H1 (cell line): ENCODE results near the gene TRIM67. TPM values are rescaled to one million over a fixed set of nuclear protein-coding genes. Genes with fewer than 3 reads are reported as not detected.

Experiments
- CTCF ChIA-PET: fragments of 300-600 bp; sonication (Branson Sonifier 250); formaldehyde crosslinking; loops from one replicate; lab custom pipeline; 2021; ENCODE audit not compliant: partially characterized antibody; lab: Charles Lee
- POLR2A ChIA-PET: fragments of 300-600 bp; sonication (Branson Sonifier 250); formaldehyde crosslinking; loops from one replicate; lab custom pipeline; 2021; ENCODE audit warnings: inconsistent platforms; ENCODE audit not compliant: partially characterized antibody; lab: Charles Lee
- DNase-seq, 2 experiments: peaks; one replicate each; pipeline versions ENCODE4 v3.0.0 to v3.0.0-alpha.2; 2010 to 2022; ENCODE audit warnings: low spot score in 2 of 2, low read depth in 1 of 2, mixed read lengths in 1 of 2
- FAIRE-seq: peaks from 2 replicates; lab custom pipeline; 2011; peaks lifted over from hg19 to GRCh38; lab: Jason Lieb, UNC
- H2AFZ ChIP-seq: 2 replicates; pipeline ENCODE4 v1.8.1; 2012; ENCODE audit warnings: low read length, inconsistent platforms
- H2AK5ac ChIP-seq: 2 replicates; pipeline ENCODE4 v1.6.1; 2013; ENCODE audit warnings: low read depth, low read length
- H2BK120ac ChIP-seq: replicated peaks from 2 replicates; pipeline ENCODE3; 2013; ENCODE audit warnings: low read depth, low read length, inconsistent platforms
- H2BK12ac ChIP-seq: 2 replicates; pipeline ENCODE4 v1.6.1; 2013; ENCODE audit warnings: low read depth, low read length
- H2BK15ac ChIP-seq: 2 replicates; pipeline ENCODE4 v1.6.1; 2013; ENCODE audit warnings: low read length
- H2BK20ac ChIP-seq: 2 replicates; pipeline ENCODE4 v1.6.1; 2013; ENCODE audit warnings: low read length
- H2BK5ac ChIP-seq: 2 replicates; pipeline ENCODE4 v1.6.1; 2013; ENCODE audit warnings: low read depth, low read length
- H3K14ac ChIP-seq: 2 replicates; pipeline ENCODE4 v1.6.1; 2013; ENCODE audit warnings: inconsistent platforms; ENCODE audit not compliant: insufficient read length
- H3K18ac ChIP-seq: 2 replicates; pipeline ENCODE4 v1.6.1; 2013; ENCODE audit warnings: low read length; ENCODE audit errors: extremely low read depth
- H3K23ac ChIP-seq: 2 replicates; pipeline ENCODE4 v1.6.1; 2013; ENCODE audit warnings: inconsistent platforms; ENCODE audit not compliant: insufficient read length
- H3K23me2 ChIP-seq: 2 replicates; pipeline ENCODE4 v1.6.1; 2013; ENCODE audit warnings: low read depth, low read length
- H3K27ac ChIP-seq: 2 replicates; pipeline ENCODE4 v1.6.1; 2011; ENCODE audit warnings: low read depth, low read length, inconsistent platforms
- H3K27me3 ChIP-seq, 4 experiments: replicated peaks in 1 of 4; 1 replicate in 1 of 4; 2 replicates in 3 of 4; pipeline versions ENCODE4 v1.6.1 to v1.8.1; 2011 to 2013; ENCODE audit warnings: low read length in 3 of 4, mild to moderate bottlenecking in 3 of 4, inconsistent platforms in 2 of 4, mixed read lengths in 2 of 4, moderate library complexity in 1 of 4; ENCODE audit not compliant: control insufficient read depth in 3 of 4, insufficient read depth in 3 of 4; ENCODE audit errors: extremely low read depth in 1 of 4
- H3K36me3 ChIP-seq, 4 experiments: 2 replicates each; pipeline versions ENCODE4 v1.6.1 to v1.8.1; 2011 to 2013; ENCODE audit warnings: mild to moderate bottlenecking in 4 of 4, low read length in 3 of 4, moderate library complexity in 2 of 4, control low read depth in 1 of 4, inconsistent platforms in 1 of 4; ENCODE audit not compliant: insufficient read depth in 4 of 4, control insufficient read depth in 2 of 4
- H3K4ac ChIP-seq: replicated peaks from 2 replicates; pipeline ENCODE3; 2013; ENCODE audit warnings: low read length, low read depth, mixed read lengths, inconsistent platforms; ENCODE audit not compliant: insufficient read length
- H3K4me1 ChIP-seq, 4 experiments: replicated peaks in 1 of 4; 1 replicate in 1 of 4; 2 replicates in 3 of 4; pipeline versions ENCODE4 v1.6.1 to v1.8.1; 2011 to 2013; ENCODE audit warnings: low read length in 3 of 4, inconsistent platforms in 2 of 4, mixed read lengths in 1 of 4; ENCODE audit not compliant: insufficient read depth in 4 of 4, control insufficient read depth in 3 of 4
- H3K4me2 ChIP-seq, 2 experiments: 2 replicates each; pipeline versions ENCODE4 v1.6.1 to v1.8.1; 2011 to 2013; ENCODE audit warnings: low read depth in 2 of 2, low read length in 2 of 2, control low read depth in 1 of 2, inconsistent platforms in 1 of 2, mild to moderate bottlenecking in 1 of 2; ENCODE audit not compliant: insufficient read depth in 1 of 2
- H3K4me3 ChIP-seq, 4 experiments: fragments of 200-600, 300-600 bp in 1 of 4; sonication (generic), shearing (Covaris generic), sonication (Bioruptor Twin) in 1 of 4; 2 replicates each; pipeline versions ENCODE4 v1.5.1 to v1.8.1; 2011 to 2016; ENCODE audit warnings: low read length in 4 of 4, low read depth in 3 of 4, control low read depth in 2 of 4, inconsistent platforms in 2 of 4, mild to moderate bottlenecking in 2 of 4, mixed read lengths in 1 of 4, moderate library complexity in 1 of 4; ENCODE audit not compliant: insufficient read depth in 2 of 4; ENCODE audit errors: extremely low read depth in 1 of 4
- H3K56ac ChIP-seq: replicated peaks from 2 replicates; pipeline ENCODE3; 2013; ENCODE audit warnings: low read depth, mild to moderate bottlenecking, mixed read lengths, low read length, inconsistent platforms; ENCODE audit not compliant: insufficient read length
- H3K79me1 ChIP-seq: 2 replicates; pipeline ENCODE4 v1.6.1; 2013; ENCODE audit warnings: low read depth, low read length, control low read depth
- H3K79me2 ChIP-seq, 2 experiments: 2 replicates each; pipeline versions ENCODE4 v1.6.1 to v1.8.1; 2012 to 2013; ENCODE audit warnings: low read length in 2 of 2, mild to moderate bottlenecking in 2 of 2, inconsistent platforms in 1 of 2; ENCODE audit not compliant: insufficient read depth in 2 of 2, control insufficient read depth in 1 of 2
- H3K9ac ChIP-seq, 4 experiments: replicated peaks in 1 of 4; 1 replicate in 1 of 4; 2 replicates in 3 of 4; pipeline versions ENCODE4 v1.6.1 to v1.8.1; 2011 to 2013; ENCODE audit warnings: low read depth in 3 of 4, low read length in 3 of 4, control low read depth in 2 of 4, mild to moderate bottlenecking in 2 of 4, moderate library complexity in 2 of 4, inconsistent platforms in 1 of 4; ENCODE audit errors: extremely low read depth in 1 of 4
- H3K9me3 ChIP-seq, 2 experiments: 2 replicates each; pipeline versions ENCODE4 v1.6.1 to v1.8.1; 2012 to 2013; ENCODE audit warnings: mild to moderate bottlenecking in 2 of 2, moderate library complexity in 2 of 2, control low read depth in 1 of 2, inconsistent platforms in 1 of 2, low read depth in 1 of 2, low read length in 1 of 2, mixed read lengths in 1 of 2; ENCODE audit not compliant: insufficient read depth in 2 of 2
- H4K20me1 ChIP-seq, 2 experiments: replicated peaks in 1 of 2; 2 replicates each; pipeline versions ENCODE3 to v1.8.1; 2011 to 2013; ENCODE audit warnings: inconsistent platforms in 2 of 2, low read length in 2 of 2, mild to moderate bottlenecking in 1 of 2; ENCODE audit not compliant: insufficient read depth in 2 of 2, control insufficient read depth in 1 of 2
- H4K5ac ChIP-seq: 2 replicates; pipeline ENCODE4 v1.6.1; 2013; ENCODE audit warnings: low read length, low read depth, mixed read lengths, inconsistent platforms; ENCODE audit not compliant: insufficient read length
- H4K8ac ChIP-seq: 2 replicates; pipeline ENCODE4 v1.8.0; 2013; ENCODE audit warnings: mild to moderate bottlenecking, moderate library complexity, low read length, inconsistent platforms; ENCODE audit not compliant: insufficient read depth; ENCODE audit errors: extremely low read depth
- H4K91ac ChIP-seq: replicated peaks from 2 replicates; pipeline ENCODE3; 2013; ENCODE audit warnings: low read length, mixed read lengths, inconsistent platforms; ENCODE audit not compliant: insufficient read length
- BCL11A ChIP-seq, 2 experiments: IDR thresholded peaks; one replicate each; pipeline ENCODE4 v1.6.1; 2011; ENCODE audit warnings: low read depth in 2 of 2, low read length in 2 of 2, mild to moderate bottlenecking in 2 of 2
- CHD1 ChIP-seq: IDR thresholded peaks from 2 replicates; pipeline ENCODE4 v1.6.1; 2012; ENCODE audit warnings: low read depth, low read length, improper control_type of control experiment
- CTBP2 ChIP-seq: IDR thresholded peaks from 2 replicates; pipeline ENCODE4 v1.7.0; 2011; ENCODE audit warnings: borderline replicate concordance, mild to moderate bottlenecking, moderate library complexity, mixed read lengths, low read length; ENCODE audit not compliant: insufficient read depth, insufficient read length
- GABPA ChIP-seq: IDR thresholded peaks from 2 replicates; pipeline ENCODE4 v1.6.1; 2011; ENCODE audit warnings: mild to moderate bottlenecking, low read length, moderate library complexity, borderline replicate concordance; ENCODE audit not compliant: insufficient read depth
- HDAC6 ChIP-seq: IDR thresholded peaks from one replicate; pipeline ENCODE4 v1.7.1; 2012; ENCODE audit warnings: low read depth, mild to moderate bottlenecking, inconsistent platforms, low read length, moderate library complexity
- RAD21 ChIP-seq, 2 experiments: IDR thresholded peaks in 1 of 2; conservative IDR thresholded peaks in 1 of 2; 2 replicates each; pipeline ENCODE4 v1.6.1; 2011; ENCODE audit warnings: low read depth in 2 of 2, low read length in 2 of 2, improper control_type of control experiment in 1 of 2, inconsistent platforms in 1 of 2, mild to moderate bottlenecking in 1 of 2, moderate library complexity in 1 of 2
- SIX5 ChIP-seq: IDR thresholded peaks from 2 replicates; pipeline ENCODE4 v1.6.1; 2011; ENCODE audit warnings: mild to moderate bottlenecking, low read depth, low read length
- SP1 ChIP-seq: IDR thresholded peaks from 2 replicates; pipeline ENCODE4 v1.6.1; 2011; ENCODE audit warnings: low read depth, low read length
- SUZ12 ChIP-seq: fragments of 200-600 bp; sonication (generic); IDR thresholded peaks from 2 replicates; pipeline ENCODE4 v1.6.1; 2012; ENCODE audit warnings: mild to moderate bottlenecking, inconsistent platforms, low read length, moderate library complexity, mixed read lengths
- TAF1 ChIP-seq: IDR thresholded peaks from 2 replicates; pipeline ENCODE4 v1.6.1; 2011; ENCODE audit warnings: mild to moderate bottlenecking, low read depth, low read length
- TBP ChIP-seq: IDR thresholded peaks from 2 replicates; pipeline ENCODE4 v1.6.1; 2011; ENCODE audit warnings: low read depth, low read length, improper control_type of control experiment
- WGBS, 2 experiments: shearing (Covaris generic) in 1 of 2; methylation state at CpG; one replicate each; pipeline versions ENCODE4 v1.1.6 to v1.1.7; 2013 to 2015; ENCODE audit warnings: low lambda C conversion rate in 2 of 2, mixed read lengths in 2 of 2, inconsistent platforms in 1 of 2, low coverage in 1 of 2, missing lambda C conversion rate in 1 of 2; ENCODE audit not compliant: insufficient replicate concordance in 2 of 2, insufficient coverage in 1 of 2, insufficient read length in 1 of 2; ENCODE audit errors: extremely low coverage in 1 of 2, missing lambda C conversion rate in 1 of 2; 5-methylcytosine and 5-hydroxymethylcytosine counted together
- polyA plus RNA-seq, 7 experiments: library from polyadenylated mRNA; depleted of rRNA in 3 of 7; stranded (reverse) in 5 of 7; unstranded in 2 of 7; fragments of >200 nt in 5 of 7; fragments of 200-250 nt in 2 of 7; gene quantifications; 1 replicate in 5 of 7; 2 replicates in 1 of 7; 4 replicates in 1 of 7; pipeline versions ENCODE4 v1.2.1 to v1.2.3, GENCODE V29; 2011 to 2013; ENCODE audit warnings: missing spikeins in 2 of 7, mixed read lengths in 2 of 7
- total RNA-seq: library from RNA; stranded (reverse); fragmentation: NEBNext Ultra II Directional; extraction: Animal tissue kit (Norgen Biotek cat#: 25700); gene quantifications from 2 replicates; pipeline ENCODE4 v1.2.1, GENCODE V29; 2021
- TF ChIP-seq, protein P1 (sequence below): IDR thresholded peaks from 2 replicates; pipeline ENCODE4 v1.6.1; 2011; ENCODE audit warnings: low read length, improper control_type of control experiment
- TF ChIP-seq, protein P2 (sequence below): IDR thresholded peaks from 2 replicates; pipeline ENCODE4 v1.6.1; 2012; ENCODE audit warnings: inconsistent platforms

The TRIM67 gene
- total and polyA plus RNA-seq, 2 of the 8 experiments (the other 6 are each of a cell fraction or from before 2014, with no cell fraction given), result under 0.01 TPM; not detected in 1

DNA sequence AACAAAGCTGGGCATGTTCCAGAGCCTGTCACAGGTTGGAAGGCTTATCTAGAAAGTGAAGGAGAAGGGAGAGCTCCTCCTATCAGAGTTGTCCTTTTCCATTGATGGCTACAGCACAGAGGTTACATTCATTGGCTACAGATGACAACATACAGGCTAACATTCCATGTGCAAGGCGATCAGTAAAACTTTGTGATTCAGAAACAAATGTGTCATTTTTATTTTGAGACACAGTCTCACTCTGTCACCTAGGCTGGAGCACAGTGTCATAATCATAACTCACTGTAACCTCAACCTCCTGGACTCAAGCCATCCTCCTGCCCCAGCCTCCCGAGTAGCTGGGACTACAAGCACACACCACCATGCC lies 32.6 kb downstream of the TRIM67 start:
- TF ChIP-seq SP1 (no peak), GABPA (no peak), SUZ12 (no peak), CTBP2 (no peak), HDAC6 (no peak), CHD1 (no peak), BCL11A (IDR thresholded peaks at IDR 0.05; ENCODE audit: low read depth in 2 of 2, low read length in 2 of 2) (no peak), RAD21 (IDR thresholded peaks at IDR 0.05 in 1 of 2, conservative IDR thresholded peaks at IDR 0.05 in 1 of 2; ENCODE audit: low read depth in 2 of 2, low read length in 2 of 2) (no peak), SIX5 (no peak), TBP (no peak), TAF1 (no peak)
- TF ChIP-seq, protein P1, sequence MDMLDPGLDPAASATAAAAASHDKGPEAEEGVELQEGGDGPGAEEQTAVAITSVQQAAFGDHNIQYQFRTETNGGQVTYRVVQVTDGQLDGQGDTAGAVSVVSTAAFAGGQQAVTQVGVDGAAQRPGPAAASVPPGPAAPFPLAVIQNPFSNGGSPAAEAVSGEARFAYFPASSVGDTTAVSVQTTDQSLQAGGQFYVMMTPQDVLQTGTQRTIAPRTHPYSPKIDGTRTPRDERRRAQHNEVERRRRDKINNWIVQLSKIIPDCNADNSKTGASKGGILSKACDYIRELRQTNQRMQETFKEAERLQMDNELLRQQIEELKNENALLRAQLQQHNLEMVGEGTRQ, result no peak
- TF ChIP-seq, protein P2, sequence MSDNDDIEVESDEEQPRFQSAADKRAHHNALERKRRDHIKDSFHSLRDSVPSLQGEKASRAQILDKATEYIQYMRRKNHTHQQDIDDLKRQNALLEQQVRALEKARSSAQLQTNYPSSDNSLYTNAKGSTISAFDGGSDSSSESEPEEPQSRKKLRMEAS, result no peak
- Histone ChIP-seq H2AK5ac (no peak overlapping the region), H2BK15ac (no peak overlapping the region), H2AFZ (no peak overlapping the region), H4K8ac (no peak overlapping the region), H3K56ac (no peak overlapping the region), H3K4me1 (peaks cover 0 to 5% (median 0%) of the 10 kb centered on the region in 4 experiments; a peak in 1 of 7 replicates), H3K18ac (no peak overlapping the region), H3K36me3 (no peaks in the 10 kb centered on the region), H2BK5ac (no peak overlapping the region), H3K4me2 (no peak overlapping the region), H4K5ac (no peak overlapping the region), H3K23me2 (no peaks in the 10 kb centered on the region), H3K79me1 (no peaks in the 10 kb centered on the region), H4K20me1 (peaks cover 0 to 2% of the 10 kb centered on the region in 2 experiments), H3K9ac (no peak overlapping the region), H3K4me3 (no peak overlapping the region), H3K9me3 (no peaks in the 10 kb centered on the region; a peak in 1 of 4 replicates), H3K27me3 (peaks cover 0 to 4% (median 0%) of the 10 kb centered on the region in 4 experiments; a peak in 2 of 7 replicates), H4K91ac (no peak overlapping the region), H2BK12ac (no peak overlapping the region), H2BK20ac (no peak overlapping the region), H2BK120ac (no peak overlapping the region), H3K27ac (no peak overlapping the region), H3K23ac (no peak overlapping the region), H3K79me2 (no peaks in the 10 kb centered on the region), H3K4ac (no peak overlapping the region), H3K14ac (no peak overlapping the region)
- FAIRE-seq, result no peak
- DNase-seq, result no peak
- CTCF ChIA-PET, result interaction anchor here (0.6 to 2.9 kb wide), 7 partner anchors 11 to 392 kb away, joined by 3 to 12 read pairs (median 4); partner anchors contain the start of genes ARV1 and TTC13
- 100% methylated on average over 2 of the region's 2 CpGs; no CpG with 5 or more reads in 1 of the 2 experiments for WGBS, 2 experiments
- POLR2A ChIA-PET, result no interaction called here
